Stromal cell of bone marrow (primary cell): Measurements from ENCODE around the gene WDR12.
"Not testable (repeated sequence)": the region's sequence is repeated elsewhere in the genome, so short reads cannot be mapped to it uniquely, and the experiment has no call there.

Experiments
- DNase-seq: peaks from one replicate; pipeline ENCODE4 v3.0.0-alpha.2; 2012; ENCODE audit warnings: low read depth

Gene WDR12

DNA sequence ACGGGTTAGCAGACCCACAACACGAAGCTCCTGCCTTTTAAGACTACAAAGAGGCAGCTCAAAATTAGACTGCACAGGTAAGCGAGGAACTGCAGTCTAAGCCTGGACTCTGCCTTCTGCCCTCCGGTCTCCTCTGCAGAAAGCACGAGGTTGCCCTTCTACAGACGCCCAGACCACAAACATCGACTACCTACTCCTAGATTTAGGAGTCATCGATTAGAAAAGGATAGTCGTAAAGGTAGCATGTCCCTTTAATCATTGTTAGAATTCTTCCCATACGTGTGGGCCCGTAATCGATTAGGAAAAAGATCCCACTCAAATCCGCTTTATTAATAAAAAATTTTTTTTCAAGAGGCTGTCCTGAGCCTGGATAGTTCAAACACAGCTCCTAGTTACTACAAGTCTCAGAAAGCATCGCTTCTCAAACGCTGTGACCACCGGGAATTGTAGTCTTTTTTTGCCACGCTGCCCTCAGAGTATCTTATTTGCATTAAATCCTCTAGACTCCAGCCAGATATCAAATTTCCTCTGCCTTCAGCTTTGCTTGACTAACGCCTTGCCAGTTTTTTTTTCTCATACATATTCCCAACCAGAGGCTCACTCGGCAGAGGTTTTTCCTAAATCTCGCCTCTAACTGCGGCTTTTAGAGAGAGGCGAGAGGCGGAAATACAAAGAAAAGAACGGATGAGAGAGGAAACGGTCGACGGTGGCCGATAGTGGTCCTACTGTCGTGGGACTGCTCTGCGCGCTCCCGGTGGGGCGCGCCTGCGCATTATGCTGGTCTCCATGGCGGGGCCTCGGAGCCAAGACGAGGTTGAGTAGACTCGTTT is at the start of gene WDR12, which contains the start of gene CARF:
Gene WDR12 (minus strand): TSS at position 162 of the 830 bp plus-strand sequence. CDS start 197 bp downstream, outside the sequence.
Gene CARF (plus strand): TSS at position 764 of the 830 bp plus-strand sequence. CDS start 29,628 bp downstream, outside the sequence.
- DNase-seq = peak; percentile 93

DNA sequence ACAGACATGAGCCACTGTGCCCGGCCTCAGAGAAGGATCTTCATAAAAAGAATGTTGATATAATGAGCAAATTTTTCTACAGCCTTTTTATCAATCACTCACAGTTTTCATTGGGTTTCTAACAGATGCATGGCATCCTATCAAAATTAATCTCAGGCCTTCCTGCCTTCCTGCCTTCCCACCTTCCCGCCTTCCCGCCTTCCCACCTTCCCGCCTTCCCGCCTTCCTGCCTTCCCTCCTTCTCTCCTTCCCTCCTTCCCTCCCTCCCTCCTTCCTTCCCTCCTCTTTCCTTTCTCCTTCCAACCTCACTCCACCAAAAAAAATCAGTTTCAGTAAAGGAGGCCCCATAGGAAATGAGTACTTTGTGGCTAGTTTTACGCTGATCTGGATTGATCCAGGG is 49.1 kb upstream of the WDR12 start:
- DNase-seq = no peak

GRCh38 chr2:202950592-202950991 is 39.1 kb upstream of the WDR12 start:
- DNase-seq = no peak

DNA sequence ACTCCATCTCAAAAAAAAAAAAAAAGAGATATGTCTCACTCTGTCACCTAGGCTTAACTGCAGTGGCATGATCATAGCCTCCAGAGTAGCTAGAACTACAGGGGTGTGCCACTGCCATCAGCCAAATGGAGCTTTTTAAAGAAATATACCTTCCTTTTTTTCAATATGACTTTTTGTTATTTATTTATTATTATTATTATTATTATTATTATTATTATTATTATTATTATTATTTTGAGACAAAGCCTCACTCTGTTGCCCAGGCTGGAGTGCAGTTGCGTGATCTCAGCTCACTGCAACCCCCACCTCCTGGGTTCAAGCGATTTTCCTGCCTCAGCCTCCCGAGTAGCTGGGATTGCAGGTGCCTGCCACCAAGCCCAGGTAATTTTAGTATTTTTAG is 37.9 kb upstream of the WDR12 start:
- DNase-seq = not testable (repeated sequence)

GRCh38 chr2:202945497-202945896 is 34.0 kb upstream of the WDR12 start:
- no peak for DNase-seq

DNA sequence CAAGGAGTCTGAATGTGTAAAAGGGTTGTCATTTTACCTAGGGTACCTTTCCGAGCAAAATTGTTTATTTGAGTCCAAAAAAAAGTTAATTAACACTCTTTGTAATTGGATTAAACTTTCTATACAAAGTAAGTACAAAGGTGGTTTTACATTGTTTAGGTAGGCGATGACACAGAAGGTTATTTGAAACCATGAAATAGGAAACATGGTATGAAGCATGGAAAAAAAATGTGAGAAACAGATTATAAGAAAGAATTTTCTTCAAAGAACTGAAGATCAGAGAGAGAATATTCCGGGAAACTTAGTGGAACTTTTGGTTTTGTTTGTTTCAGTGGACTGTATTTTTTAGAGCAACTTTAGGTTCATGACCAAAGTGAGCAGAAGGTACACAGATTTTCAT is 33.3 kb upstream of the WDR12 start:
- DNase-seq = no peak

- no peak for DNase-seq
Observed at GRCh38 chr2:202944408-202944807, 32.9 kb upstream of the WDR12 start.

GRCh38 chr2:202941771-202942170 is 30.3 kb upstream of the WDR12 start:
- no peak for DNase-seq

DNA sequence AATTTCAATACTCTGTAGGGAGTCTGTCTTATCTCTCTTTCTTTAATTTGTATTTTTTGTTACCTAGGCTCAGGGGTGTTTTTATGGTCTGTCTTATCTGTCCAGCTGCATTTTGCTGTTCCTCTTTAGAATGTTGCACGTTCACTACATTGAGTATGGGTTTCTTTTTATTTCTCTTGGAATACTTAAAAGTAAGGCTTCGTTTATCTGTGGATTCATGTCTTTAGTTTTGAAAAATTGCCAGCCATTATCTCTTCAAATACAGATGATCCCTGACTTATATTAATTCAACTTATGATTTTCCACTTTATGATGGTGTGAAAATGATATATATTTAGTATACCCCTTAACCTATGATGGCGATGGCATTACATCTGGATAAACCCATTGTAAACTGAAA is 27.5 kb upstream of the WDR12 start:
- no peak for DNase-seq

GRCh38 chr2:202934456-202934855 is 23.0 kb upstream of the WDR12 start:
- DNase-seq = no peak

DNA sequence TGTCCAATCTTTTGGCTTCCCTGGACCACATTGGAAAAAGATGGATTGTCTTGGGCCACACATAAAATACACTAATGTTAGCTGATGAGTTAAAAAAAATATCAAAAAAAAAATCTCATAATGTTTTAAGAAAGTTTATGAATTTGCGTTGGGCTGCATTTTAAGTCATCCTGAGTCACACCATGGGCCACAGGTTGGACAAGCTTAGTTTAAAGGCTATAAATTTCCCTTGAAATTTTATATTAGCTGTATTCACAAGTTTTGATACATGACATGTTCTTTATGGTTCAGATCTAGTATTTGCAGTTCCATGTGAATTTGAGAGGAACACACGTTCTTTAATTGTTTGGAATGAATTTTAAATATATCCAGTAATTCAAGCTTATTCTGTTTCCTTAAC is 22.5 kb upstream of the WDR12 start:
- no peak for DNase-seq

DNA sequence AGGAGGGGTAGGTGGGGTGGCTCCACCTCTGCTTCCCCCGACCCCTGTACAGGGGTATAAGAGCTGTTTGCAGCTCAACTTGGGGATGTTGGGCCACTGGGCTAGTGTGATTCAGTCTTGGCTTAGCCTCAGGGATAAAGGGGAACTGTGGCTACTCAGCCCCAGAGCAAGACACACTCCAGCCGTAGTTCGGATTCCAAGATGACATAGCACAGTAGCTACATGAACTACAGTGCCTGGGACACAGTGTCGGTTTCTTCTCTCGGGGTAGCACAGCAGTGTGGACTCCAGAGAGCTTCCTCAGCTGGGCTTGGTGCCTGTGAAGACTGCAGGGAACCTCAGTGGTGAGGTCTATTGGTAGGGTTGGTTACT is 21.7 kb upstream of the WDR12 start:
- DNase-seq = no peak

DNA sequence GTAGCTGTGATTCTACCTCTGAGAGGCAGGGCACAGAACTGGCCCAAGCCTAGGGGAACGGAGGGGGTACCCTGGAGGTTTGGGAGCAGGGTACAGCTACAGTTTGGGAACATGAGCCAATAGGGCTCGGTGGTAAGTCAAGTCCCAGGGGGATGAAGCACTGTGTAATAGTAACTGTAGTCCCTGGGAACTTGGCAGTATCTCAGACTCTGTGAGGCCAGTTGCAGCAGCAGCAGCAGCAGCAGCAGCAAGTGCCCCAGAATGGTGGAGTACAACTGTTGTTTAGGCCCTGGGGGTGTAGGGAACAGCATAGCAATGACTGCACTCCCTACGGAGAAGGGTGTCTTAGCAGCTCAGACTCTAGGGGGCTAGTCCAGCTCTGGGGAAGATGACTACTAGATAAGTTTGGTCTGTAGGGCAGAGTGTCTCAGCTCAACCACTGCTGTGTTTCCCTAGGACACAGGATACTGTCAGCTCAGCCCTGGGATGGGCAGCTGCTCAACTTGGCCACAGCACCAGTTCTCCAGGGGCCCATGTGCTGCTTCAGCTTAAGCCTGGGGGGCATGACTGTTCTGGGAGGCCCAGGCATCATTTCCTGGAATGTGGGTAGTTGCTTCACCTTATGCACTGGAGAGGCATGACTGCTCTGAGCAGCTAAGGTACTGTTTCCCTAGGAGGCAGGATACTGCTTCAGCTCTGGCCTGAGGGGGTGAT is 21.1 kb upstream of the WDR12 start:
- DNase-seq = peak; percentile 51

GRCh38 chr2:202918860-202919259 is 7.4 kb upstream of the WDR12 start:
- no peak for DNase-seq

DNA sequence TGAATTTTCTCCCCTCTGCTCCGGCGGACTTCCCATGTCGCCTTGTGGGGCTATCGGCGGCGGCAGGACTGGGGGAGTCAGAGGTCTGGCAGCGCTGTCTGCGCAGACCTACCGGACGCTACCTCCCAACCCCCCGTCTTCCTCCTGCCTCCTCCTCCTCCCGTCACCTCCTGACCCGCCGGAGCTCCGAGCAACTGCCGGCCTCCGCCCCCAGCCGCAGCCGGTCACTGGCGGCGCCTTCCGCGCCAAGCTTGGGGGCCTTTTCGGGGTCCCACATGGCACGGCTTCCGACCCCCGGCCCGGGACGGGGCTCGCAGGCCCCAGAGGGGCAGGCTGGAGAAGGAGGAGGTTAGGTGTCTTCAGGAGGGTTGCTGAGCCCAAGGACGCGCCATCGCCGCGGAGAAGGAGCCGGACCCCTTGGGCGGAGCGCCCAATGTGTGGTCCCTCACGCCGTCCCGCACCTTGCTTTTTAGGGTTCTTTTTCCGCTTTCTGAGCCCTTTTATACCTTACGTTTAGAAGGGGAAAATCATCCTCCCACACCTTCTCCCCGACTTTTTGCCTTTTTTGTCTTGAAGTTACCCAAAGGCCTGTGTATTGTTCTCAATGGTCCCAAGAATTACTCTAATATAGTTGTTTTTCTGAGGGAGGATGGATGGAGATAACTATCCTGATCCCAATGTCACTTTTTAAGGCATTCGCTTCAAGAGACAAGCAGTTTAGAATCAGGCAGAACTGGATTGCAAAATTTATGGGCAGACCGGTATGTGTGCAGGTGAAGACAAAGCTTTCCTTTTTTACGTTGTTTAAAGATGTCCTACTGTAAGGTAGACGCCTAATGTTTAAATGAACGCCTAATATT is 1.1 kb upstream of the WDR12 start:
- DNase-seq = not testable (repeated sequence)

- DNase-seq = no peak
Observed at GRCh38 chr2:202911203-202911511, 316 bp downstream of the WDR12 start.

- DNase-seq = no peak
Observed at GRCh38 chr2:202910698-202911097, 775 bp downstream of the WDR12 start.

GRCh38 chr2:202910250-202910649 is 1.2 kb downstream of the WDR12 start:
- DNase-seq = not testable (repeated sequence)

- no peak for DNase-seq
Observed at GRCh38 chr2:202909394-202910192, 1.9 kb downstream of the WDR12 start.

- DNase-seq = no peak
Observed at GRCh38 chr2:202908186-202908585, 3.3 kb downstream of the WDR12 start.

- DNase-seq = not testable (repeated sequence)
Observed at GRCh38 chr2:202905507-202905906, 6.0 kb downstream of the WDR12 start.

DNA sequence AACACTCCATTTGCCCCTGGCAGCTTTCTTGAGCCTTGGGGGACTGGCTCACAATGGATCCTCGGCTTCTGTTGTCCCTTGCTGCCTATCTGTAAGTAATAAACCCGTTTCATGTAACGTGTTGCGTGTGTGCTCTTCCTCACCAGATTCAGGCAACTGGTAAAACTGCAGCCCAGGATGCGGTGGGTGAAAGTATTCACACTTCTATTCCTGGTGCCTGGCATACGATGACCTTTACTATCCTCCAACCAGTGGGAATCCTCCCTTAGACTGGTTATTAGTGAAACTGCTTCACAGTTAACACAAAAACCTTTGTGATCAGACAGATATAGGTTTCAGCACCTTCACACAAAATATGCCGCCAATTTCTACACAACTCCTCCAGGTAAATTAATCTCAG is 26.3 kb downstream of the WDR12 start:
- no peak for DNase-seq
